ENCODE measurements around the gene RBM46.

Gene RBM46

GRCh38 chr4:154858166-154858565 lies 77.1 kb downstream of the RBM46 start:
- Histone ChIP-seq H3K4me1 (ENCODE audit: insufficient read depth, low read length, poor library complexity, severe bottlenecking) (no peaks in the 10 kb centered on the region), H3K4me2 (ENCODE audit: low read depth, low read length, poor library complexity, severe bottlenecking) (no peak overlapping the region), H2AFZ (ENCODE audit: low read length) (no peak overlapping the region), H3K4me3 (ENCODE audit: low read length, poor library complexity, severe bottlenecking) (no peak overlapping the region), H3K9ac (ENCODE audit: low read depth, low read length, poor library complexity, severe bottlenecking) (no peak overlapping the region), H3K36me3 (ENCODE audit: insufficient read depth, low read length) (no peaks in the 10 kb centered on the region), H3F3A (ENCODE audit: low read depth) (no peaks in the 10 kb centered on the region), H4K20me1 (ENCODE audit: insufficient read depth, low read length, poor library complexity, severe bottlenecking) (no peaks in the 10 kb centered on the region), H3K27me3 (ENCODE audit: insufficient read depth, low read length, poor library complexity, severe bottlenecking) (no peaks in the 10 kb centered on the region), H3K79me2 (ENCODE audit: insufficient read depth, low read length) (no peaks in the 10 kb centered on the region), H3K9me2 (replicated peaks; ENCODE audit: low read depth, low read length) (no peaks in the 10 kb centered on the region), H3K9me3 (ENCODE audit: insufficient read depth, low read depth, low read length) (no peaks in the 10 kb centered on the region; the same call in 1 of the 2 replicates)
- TF ChIP-seq EZH2phosphoT487 (IDR thresholded peaks at IDR 0.05; ENCODE audit: borderline replicate concordance), result no peak
- no peak for TF ChIP-seq CTCF (conservative IDR thresholded peaks at IDR 0.05; ENCODE audit: low read length)

GRCh38 chr4:154868414-154869194 lies 87.5 kb downstream of the RBM46 start:
- no peak overlapping the region for H3K4me2 ChIP-seq (ENCODE audit: low read depth, low read length, poor library complexity, severe bottlenecking)
- no peaks in the 10 kb centered on the region for H3K36me3 ChIP-seq (ENCODE audit: insufficient read depth, low read length)
- H3K4me3 ChIP-seq (ENCODE audit: low read length, poor library complexity, severe bottlenecking), result no peak overlapping the region
- no peaks in the 10 kb centered on the region for H3K9me3 ChIP-seq (ENCODE audit: insufficient read depth, low read depth, low read length)
- no peaks in the 10 kb centered on the region for H3K9me2 ChIP-seq (replicated peaks; ENCODE audit: low read depth, low read length)
- H3F3A ChIP-seq (ENCODE audit: low read depth), result no peaks in the 10 kb centered on the region
- no peaks in the 10 kb centered on the region for H3K79me2 ChIP-seq (ENCODE audit: insufficient read depth, low read length)
- H3K27me3 ChIP-seq (ENCODE audit: insufficient read depth, low read length, poor library complexity, severe bottlenecking), result no peaks in the 10 kb centered on the region
- TF ChIP-seq EZH2phosphoT487 (IDR thresholded peaks at IDR 0.05; ENCODE audit: borderline replicate concordance) (no peak), CTCF (conservative IDR thresholded peaks at IDR 0.05; ENCODE audit: low read length) (no peak)
- H3K4me1 ChIP-seq (ENCODE audit: insufficient read depth, low read length, poor library complexity, severe bottlenecking), result no peaks in the 10 kb centered on the region
- H4K20me1 ChIP-seq (ENCODE audit: insufficient read depth, low read length, poor library complexity, severe bottlenecking), result no peaks in the 10 kb centered on the region
- no peak overlapping the region for H2AFZ ChIP-seq (ENCODE audit: low read length)
- H3K9ac ChIP-seq (ENCODE audit: low read depth, low read length, poor library complexity, severe bottlenecking), result no peak overlapping the region

- H2AFZ ChIP-seq (ENCODE audit: low read length), result no peak overlapping the region
- H3K4me3 ChIP-seq (ENCODE audit: low read length, poor library complexity, severe bottlenecking), result no peak overlapping the region
- H3K4me1 ChIP-seq (ENCODE audit: insufficient read depth, low read length, poor library complexity, severe bottlenecking), result no peaks in the 10 kb centered on the region
Observed at GRCh38 chr4:154869301-154869700, 88.2 kb downstream of the RBM46 start.

More at GRCh38 chr4:154869301-154869700, 88.2 kb downstream of the RBM46 start:
- TF ChIP-seq CTCF (conservative IDR thresholded peaks at IDR 0.05; ENCODE audit: low read length), result no peak
- no peak for TF ChIP-seq EZH2phosphoT487 (IDR thresholded peaks at IDR 0.05; ENCODE audit: borderline replicate concordance)
- H3K9ac ChIP-seq (ENCODE audit: low read depth, low read length, poor library complexity, severe bottlenecking), result no peak overlapping the region
- H3F3A ChIP-seq (ENCODE audit: low read depth), result no peaks in the 10 kb centered on the region
- no peaks in the 10 kb centered on the region for H4K20me1 ChIP-seq (ENCODE audit: insufficient read depth, low read length, poor library complexity, severe bottlenecking)
- H3K9me3 ChIP-seq (ENCODE audit: insufficient read depth, low read depth, low read length), result no peaks in the 10 kb centered on the region
- no peak overlapping the region for H3K4me2 ChIP-seq (ENCODE audit: low read depth, low read length, poor library complexity, severe bottlenecking)
- no peaks in the 10 kb centered on the region for H3K36me3 ChIP-seq (ENCODE audit: insufficient read depth, low read length)
- H3K27me3 ChIP-seq (ENCODE audit: insufficient read depth, low read length, poor library complexity, severe bottlenecking), result no peaks in the 10 kb centered on the region
- no peaks in the 10 kb centered on the region for H3K79me2 ChIP-seq (ENCODE audit: insufficient read depth, low read length)
- no peaks in the 10 kb centered on the region for H3K9me2 ChIP-seq (replicated peaks; ENCODE audit: low read depth, low read length)
